Activated CD4-positive, alpha-beta memory T cell treated with anti-CD3 and anti-CD28 coated beads for 36 hours (primary cell): ENCODE data around the gene FUT9. TPM values are rescaled to one million over a fixed set of nuclear protein-coding genes. Genes with fewer than 3 reads are reported as not detected.

Experiments
- CTCF ChIA-PET: fragments of 350-600 bp; sonication (Branson Sonifier 250); formaldehyde crosslinking; loops from one replicate; lab custom pipeline; 2021; ENCODE audit warnings: antibody characterized with exemption, inconsistent platforms; lab: Charles Lee
- POLR2A ChIA-PET: fragments of 350-600 bp; sonication (Branson Sonifier 250); formaldehyde crosslinking; loops from one replicate; lab custom pipeline; 2021; ENCODE audit warnings: antibody characterized with exemption; lab: Charles Lee
- DNase-seq: peaks from one replicate; pipeline ENCODE4 v3.0.0-alpha.2; 2020
- H3K27ac Mint-ChIP-seq: one replicate; pipeline ENCODE4 v1.8.0; 2021; ENCODE audit warnings: mixed read lengths
- H3K27me3 Mint-ChIP-seq: one replicate; pipeline ENCODE4 v1.8.0; 2021; ENCODE audit warnings: mixed read lengths
- H3K36me3 Mint-ChIP-seq: one replicate; pipeline ENCODE4 v1.8.0; 2021; ENCODE audit warnings: mixed read lengths
- H3K4me1 Mint-ChIP-seq: one replicate; pipeline ENCODE4 v1.8.0; 2021; ENCODE audit warnings: low read depth, mixed read lengths
- H3K4me3 Mint-ChIP-seq: one replicate; pipeline ENCODE4 v1.8.0; 2021; ENCODE audit warnings: mild to moderate bottlenecking, mixed read lengths
- H3K9me3 Mint-ChIP-seq: one replicate; pipeline ENCODE4 v1.8.0; 2021; ENCODE audit warnings: mixed read lengths
- intact Hi-C: fragments of 100-400 bp; cut with micrococcal nuclease; formaldehyde crosslinking; loops from one replicate; pipeline ENCODE4 v1.15.1; 2023
- total RNA-seq, 2 experiments: library from RNA; stranded (reverse); gene quantifications; one replicate each; pipeline ENCODE4 v1.2.3, GENCODE V29; 2021

FUT9 gene
- not detected for total RNA-seq

DNA sequence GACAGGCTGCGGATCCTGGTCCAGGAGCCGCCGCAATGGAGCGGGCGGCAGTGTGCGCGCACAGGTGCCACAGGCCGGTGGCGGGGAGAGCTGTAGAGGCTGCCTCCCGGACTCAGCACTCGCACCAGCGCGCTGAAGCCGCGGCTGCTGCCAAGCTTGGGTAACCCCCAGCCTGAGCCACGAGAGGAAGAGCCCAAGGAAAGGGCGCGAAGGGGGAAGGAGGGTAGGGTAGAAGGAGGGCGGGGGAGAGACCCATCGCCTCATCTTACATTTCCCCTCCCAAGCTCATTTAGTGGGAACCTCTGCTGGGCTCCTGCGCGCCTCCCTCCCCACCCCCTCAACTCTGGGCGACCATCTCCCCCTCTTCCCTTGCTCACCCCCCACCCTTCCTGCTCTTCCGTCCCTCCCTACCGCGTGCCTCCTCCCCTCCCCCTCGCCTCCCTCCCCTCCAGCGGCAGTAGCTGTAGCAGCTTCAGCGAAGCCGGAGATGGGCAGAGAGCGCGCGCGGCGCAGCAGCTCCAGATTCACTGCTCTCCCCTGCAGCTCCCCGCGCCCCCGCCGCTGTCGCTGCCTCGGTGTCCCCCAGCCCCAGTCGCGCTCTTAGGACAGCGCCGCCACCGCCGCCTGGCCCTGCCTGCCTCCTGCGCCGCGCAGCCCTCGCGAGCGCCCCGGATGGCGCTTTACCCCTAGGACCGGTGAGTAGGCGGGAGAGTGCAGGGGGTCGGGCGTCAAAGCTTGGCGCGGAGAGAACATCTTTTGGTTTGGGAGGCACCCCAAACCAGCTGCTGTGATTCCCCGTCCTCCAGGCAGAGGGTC lies at the start of gene FUT9:
FUT9 (plus strand) TSS at position 457 of the 816 bp plus-strand sequence. CDS start 187,182 bp downstream, outside the sequence.
- Mint-ChIP-seq H3K4me3 (no peak within 1 kb of the TSS), H3K4me1 (no peaks in the 10 kb centered on the region), H3K36me3 (no peaks in the 10 kb centered on the region), H3K27ac (no peak within 1 kb of the TSS), H3K9me3 (no peaks in the 10 kb centered on the region), H3K27me3 (peaks cover 15% of the 10 kb centered on the region)
- DNase-seq = no peak
- ChIA-PET CTCF (no interaction called here), POLR2A (no interaction called here)
- intact Hi-C loops = no loop called here

DNA sequence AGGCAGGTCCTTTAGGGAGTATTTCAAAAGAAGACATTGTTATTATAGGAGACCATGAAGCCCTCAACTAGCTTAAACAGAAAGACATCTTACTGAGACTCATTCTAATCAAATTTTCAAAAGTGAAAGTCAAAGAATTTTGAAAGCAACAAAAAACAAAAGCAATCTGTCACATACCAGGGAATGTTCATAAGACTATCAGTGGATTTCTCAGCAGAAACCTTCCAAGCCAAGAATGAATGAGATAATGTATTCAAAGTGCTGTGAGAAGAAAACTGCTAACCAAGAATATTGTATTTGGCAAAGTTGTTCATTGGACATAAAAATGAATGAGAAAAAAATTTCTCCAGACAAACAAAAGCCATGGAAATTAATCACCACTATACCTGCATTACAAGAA lies 48.2 kb upstream of the FUT9 start:
- no peaks in the 10 kb centered on the region for H3K4me1 Mint-ChIP-seq
- CTCF ChIA-PET = no interaction called here
- H3K4me3 Mint-ChIP-seq = no peak overlapping the region
- no peaks in the 10 kb centered on the region for H3K36me3 Mint-ChIP-seq
- intact Hi-C loops = no loop called here
- no peaks in the 10 kb centered on the region for H3K27me3 Mint-ChIP-seq
- peaks cover 3% of the 10 kb centered on the region for H3K9me3 Mint-ChIP-seq
- no peak for DNase-seq
- POLR2A ChIA-PET = no interaction called here
- no peak overlapping the region for H3K27ac Mint-ChIP-seq

DNA sequence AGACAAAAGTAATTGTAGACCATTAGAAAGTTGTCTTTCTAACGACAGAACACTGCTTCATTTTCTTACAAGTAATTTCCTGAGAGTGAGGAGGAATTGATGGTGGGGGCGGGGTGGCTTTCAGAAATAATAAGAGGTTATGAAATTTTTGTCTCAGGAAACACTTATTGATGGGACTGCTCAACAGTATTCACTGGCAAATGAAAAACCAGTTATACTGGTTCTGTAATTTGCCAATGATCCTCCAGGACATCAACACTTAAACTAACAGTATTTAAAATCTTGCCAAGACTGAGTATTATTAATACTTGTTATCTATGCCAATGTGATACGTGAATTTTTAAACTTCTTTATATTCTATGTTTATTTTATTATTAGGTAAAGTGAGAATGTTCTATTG lies 41.8 kb upstream of the FUT9 start:
- no peaks in the 10 kb centered on the region for H3K9me3 Mint-ChIP-seq
- intact Hi-C loops = no loop called here
- no peak overlapping the region for H3K4me3 Mint-ChIP-seq
- H3K27me3 Mint-ChIP-seq = no peaks in the 10 kb centered on the region
- ChIA-PET CTCF (no interaction called here), POLR2A (no interaction called here)
- H3K4me1 Mint-ChIP-seq = no peaks in the 10 kb centered on the region
- H3K36me3 Mint-ChIP-seq = no peaks in the 10 kb centered on the region
- H3K27ac Mint-ChIP-seq = no peak overlapping the region
- DNase-seq = no peak

DNA sequence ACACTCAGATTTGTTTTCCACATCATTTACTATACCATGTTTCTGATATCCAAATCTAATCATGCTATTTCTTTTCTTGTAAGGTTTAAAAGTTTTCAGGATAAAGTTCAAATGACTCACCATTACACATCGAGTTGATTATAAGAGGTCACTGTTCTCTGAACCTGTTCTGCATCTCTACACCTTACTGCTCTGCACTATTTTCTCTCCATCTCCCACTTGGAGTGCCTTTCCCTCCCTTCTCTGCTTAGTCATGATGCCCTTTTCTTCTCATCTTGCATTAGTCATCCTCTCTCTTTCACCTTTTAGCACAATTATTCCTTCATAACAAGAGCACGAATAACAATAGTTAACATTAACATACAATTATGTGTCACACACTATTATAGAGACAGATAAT lies 37.5 kb upstream of the FUT9 start:
- H3K36me3 Mint-ChIP-seq = no peaks in the 10 kb centered on the region

DNA sequence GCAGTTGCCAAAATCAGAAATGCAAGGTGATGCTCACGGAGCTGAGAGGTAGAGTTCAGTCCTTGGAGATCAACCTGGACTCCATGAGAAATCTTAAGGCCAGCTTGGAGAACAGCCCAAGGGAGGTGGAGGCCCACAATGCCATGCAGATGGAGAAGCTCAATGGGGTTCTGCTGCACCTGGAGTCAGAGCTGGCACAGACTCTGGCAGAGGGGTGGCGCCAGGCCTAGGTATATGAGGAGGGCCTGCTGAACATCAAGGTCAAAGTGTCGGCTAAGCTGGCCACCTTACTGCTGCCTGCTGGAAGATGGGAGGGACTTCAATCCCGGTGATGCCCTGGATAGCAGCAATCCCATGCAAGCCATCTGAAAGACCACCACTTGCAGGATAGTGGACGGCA lies 23.9 kb upstream of the FUT9 start:
- H3K36me3 Mint-ChIP-seq = no peaks in the 10 kb centered on the region
- DNase-seq = no peak
- ChIA-PET CTCF (no interaction called here), POLR2A (no interaction called here)
- peaks cover 19% of the 10 kb centered on the region for H3K9me3 Mint-ChIP-seq
- H3K4me3 Mint-ChIP-seq = no peak overlapping the region
- H3K27me3 Mint-ChIP-seq = no peaks in the 10 kb centered on the region
- intact Hi-C loops = no loop called here
- H3K4me1 Mint-ChIP-seq = no peaks in the 10 kb centered on the region
- no peak overlapping the region for H3K27ac Mint-ChIP-seq

More for the DNA sequence above, 37.5 kb upstream of the FUT9 start:
- H3K27ac Mint-ChIP-seq = no peak overlapping the region
- intact Hi-C loops = no loop called here
- CTCF ChIA-PET = no interaction called here
- no peaks in the 10 kb centered on the region for H3K9me3 Mint-ChIP-seq
- POLR2A ChIA-PET = no interaction called here
- no peaks in the 10 kb centered on the region for H3K4me1 Mint-ChIP-seq
- no peak overlapping the region for H3K4me3 Mint-ChIP-seq
- H3K27me3 Mint-ChIP-seq = no peaks in the 10 kb centered on the region
- no peak for DNase-seq

DNA sequence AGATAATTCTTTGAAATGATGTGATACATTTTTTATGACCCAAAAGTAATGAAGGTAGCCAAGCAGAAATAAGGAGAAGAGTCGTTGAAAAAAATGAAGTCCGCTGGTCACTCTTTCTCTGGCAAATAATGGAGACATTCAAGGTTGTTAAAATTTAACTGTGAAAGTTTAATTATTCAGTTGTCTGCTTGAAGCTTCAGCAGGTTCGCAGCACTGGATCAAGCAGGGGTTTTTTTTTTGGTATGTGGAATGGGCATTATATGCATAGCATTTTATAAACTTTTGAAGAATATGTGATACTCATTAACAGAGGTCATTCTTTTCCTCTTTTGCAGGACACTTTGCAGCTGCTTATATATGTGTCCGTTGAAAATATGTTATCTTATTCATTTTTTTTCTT lies 21.6 kb upstream of the FUT9 start:
- POLR2A ChIA-PET = interaction anchor here (0.6 kb wide), 1 partner anchor 259 kb away, joined by 5 read pairs; no protein-coding TSS in a partner anchor
- intact Hi-C loops = no loop called here
- Mint-ChIP-seq H3K4me1 (no peaks in the 10 kb centered on the region), H3K4me3 (no peak overlapping the region), H3K27ac (no peak overlapping the region), H3K9me3 (peaks cover 25% of the 10 kb centered on the region), H3K36me3 (no peaks in the 10 kb centered on the region), H3K27me3 (no peaks in the 10 kb centered on the region)
- no peak for DNase-seq
- CTCF ChIA-PET = no interaction called here

DNA sequence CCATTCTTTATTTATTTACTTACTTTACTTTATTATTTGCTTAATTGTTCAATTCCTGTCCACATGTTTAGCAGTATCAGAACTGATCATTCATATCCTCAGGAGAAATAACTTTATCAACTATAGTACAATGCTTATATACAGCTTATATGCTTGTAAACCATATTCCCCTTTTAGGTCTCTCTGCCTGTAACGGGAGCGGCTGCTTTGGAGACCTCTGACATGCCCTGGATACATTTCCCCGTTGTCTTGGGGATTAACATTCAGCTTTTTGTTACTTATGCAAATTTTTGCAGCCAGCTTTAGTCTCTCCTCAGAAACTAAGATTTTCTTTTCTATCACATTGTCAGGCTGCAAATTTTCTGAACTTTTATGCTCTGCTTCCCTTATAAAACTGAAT lies 17.6 kb upstream of the FUT9 start:
- CTCF ChIA-PET = no interaction called here
- Mint-ChIP-seq H3K4me1 (no peaks in the 10 kb centered on the region), H3K9me3 (peaks cover 8% of the 10 kb centered on the region), H3K27me3 (no peaks in the 10 kb centered on the region), H3K36me3 (no peaks in the 10 kb centered on the region), H3K4me3 (no peak overlapping the region), H3K27ac (no peak overlapping the region)
- intact Hi-C loops = no loop called here
- no peak for DNase-seq
- POLR2A ChIA-PET = no interaction called here

DNA sequence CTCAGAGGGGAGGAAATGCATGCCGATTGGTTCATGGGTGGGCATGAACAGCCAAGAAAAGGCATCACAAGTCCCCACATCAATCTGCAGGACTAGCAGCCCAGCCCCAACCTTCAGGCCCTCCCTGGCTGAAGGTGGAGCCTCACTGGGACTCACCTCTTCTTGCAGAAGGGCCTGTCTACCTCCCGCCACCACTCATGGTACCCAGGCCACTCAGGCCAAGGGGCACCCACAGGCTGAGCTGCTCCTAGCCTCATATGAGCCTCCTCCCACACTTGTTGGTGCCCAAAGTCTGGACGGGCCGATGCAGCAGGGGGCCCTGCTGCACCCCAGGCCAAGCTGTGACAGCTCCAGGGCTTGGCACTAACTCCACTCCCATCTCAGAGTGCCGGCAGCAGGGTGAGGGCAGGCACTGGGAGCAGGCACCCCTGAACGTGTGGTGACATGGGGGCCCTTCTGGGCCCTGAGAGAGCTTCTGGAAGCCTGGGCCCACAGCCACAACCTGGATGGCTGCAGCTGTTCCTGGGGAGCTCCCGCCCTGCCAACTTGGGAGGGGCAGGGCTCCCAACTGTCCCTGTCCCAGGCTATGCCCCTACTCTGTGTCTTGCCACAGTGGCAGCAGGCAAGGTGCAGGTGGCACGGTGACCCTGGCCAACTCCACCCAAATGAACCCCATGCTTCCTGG lies 13.7 kb upstream of the FUT9 start:
- Mint-ChIP-seq H3K4me1 (no peaks in the 10 kb centered on the region), H3K27me3 (no peaks in the 10 kb centered on the region), H3K4me3 (no peak overlapping the region), H3K36me3 (no peaks in the 10 kb centered on the region), H3K27ac (no peak overlapping the region), H3K9me3 (peaks cover 8% of the 10 kb centered on the region)
- no peak for DNase-seq
- POLR2A ChIA-PET = no interaction called here
- intact Hi-C loops = no loop called here
- CTCF ChIA-PET = no interaction called here

DNA sequence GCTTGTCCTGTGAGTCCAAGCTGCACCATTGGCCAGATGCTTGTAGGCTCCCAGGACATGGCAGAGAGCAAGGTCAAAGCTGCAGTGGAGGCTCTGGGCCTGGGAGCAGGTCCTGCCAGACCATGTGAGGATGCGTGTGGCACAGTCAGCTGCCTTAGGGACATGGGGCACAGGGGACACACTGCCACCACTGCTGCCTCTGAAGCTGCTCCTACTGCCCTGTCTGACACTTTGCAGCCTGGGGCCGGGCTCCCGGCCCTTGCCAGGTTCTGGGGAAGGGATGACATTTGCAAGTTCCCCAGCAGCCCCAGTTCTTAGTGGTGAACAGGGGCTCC lies 13.2 kb upstream of the FUT9 start:
- Mint-ChIP-seq H3K9me3 (peaks cover 8% of the 10 kb centered on the region), H3K27me3 (no peaks in the 10 kb centered on the region), H3K36me3 (no peaks in the 10 kb centered on the region), H3K27ac (no peak overlapping the region), H3K4me1 (no peaks in the 10 kb centered on the region), H3K4me3 (no peak overlapping the region)
- ChIA-PET CTCF (no interaction called here), POLR2A (no interaction called here)
- no peak for DNase-seq
- intact Hi-C loops = no loop called here

DNA sequence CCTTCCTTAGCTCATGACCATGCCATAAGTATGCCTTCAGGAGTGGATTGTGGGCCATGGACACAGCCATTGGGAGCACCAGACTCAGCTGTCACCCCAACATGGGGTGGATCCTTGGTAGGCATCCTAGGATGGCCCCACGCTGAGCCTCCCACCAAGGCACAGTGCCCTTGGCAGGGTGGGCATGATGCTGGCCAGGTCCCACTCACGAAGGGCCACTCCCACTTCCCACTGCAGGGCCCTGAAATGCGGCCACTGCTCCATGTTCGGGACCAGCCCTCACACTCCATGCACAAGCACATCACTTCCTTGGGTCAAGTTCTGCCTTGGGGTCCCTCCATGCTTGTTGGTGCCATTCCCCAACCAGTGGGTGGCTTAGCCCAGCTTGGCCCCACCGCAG lies 12.9 kb upstream of the FUT9 start:
- intact Hi-C loops = no loop called here
- Mint-ChIP-seq H3K27me3 (no peaks in the 10 kb centered on the region), H3K4me3 (no peak overlapping the region), H3K9me3 (peaks cover 8% of the 10 kb centered on the region), H3K36me3 (no peaks in the 10 kb centered on the region), H3K4me1 (no peaks in the 10 kb centered on the region), H3K27ac (no peak overlapping the region)
- POLR2A ChIA-PET = no interaction called here
- CTCF ChIA-PET = no interaction called here
- DNase-seq = no peak

DNA sequence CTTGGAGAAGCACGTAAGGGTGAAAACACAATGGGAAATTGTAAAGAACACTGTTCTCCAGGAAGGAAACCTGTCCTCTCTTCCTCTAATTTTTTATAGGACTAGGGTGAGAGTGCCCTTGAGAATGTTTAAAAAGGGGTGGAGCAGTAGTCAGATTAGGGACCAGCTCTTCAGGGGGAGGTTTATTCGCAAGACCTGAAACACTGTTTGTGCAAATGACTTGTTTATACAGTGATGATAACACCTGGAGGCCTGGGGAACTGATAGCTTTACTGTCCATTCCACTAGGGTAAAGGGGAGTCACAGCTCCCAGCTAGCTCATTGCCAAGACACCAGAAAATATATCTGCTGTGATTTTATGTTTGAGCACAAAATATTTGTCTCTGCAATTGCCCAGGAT lies 8.1 kb upstream of the FUT9 start:
- no peak overlapping the region for H3K4me3 Mint-ChIP-seq
- no peaks in the 10 kb centered on the region for H3K9me3 Mint-ChIP-seq
- H3K27ac Mint-ChIP-seq = no peak overlapping the region
- CTCF ChIA-PET = no interaction called here
- H3K36me3 Mint-ChIP-seq = no peaks in the 10 kb centered on the region
- no peak for DNase-seq
- H3K4me1 Mint-ChIP-seq = no peaks in the 10 kb centered on the region
- intact Hi-C loops = no loop called here
- H3K27me3 Mint-ChIP-seq = no peaks in the 10 kb centered on the region
- POLR2A ChIA-PET = no interaction called here

DNA sequence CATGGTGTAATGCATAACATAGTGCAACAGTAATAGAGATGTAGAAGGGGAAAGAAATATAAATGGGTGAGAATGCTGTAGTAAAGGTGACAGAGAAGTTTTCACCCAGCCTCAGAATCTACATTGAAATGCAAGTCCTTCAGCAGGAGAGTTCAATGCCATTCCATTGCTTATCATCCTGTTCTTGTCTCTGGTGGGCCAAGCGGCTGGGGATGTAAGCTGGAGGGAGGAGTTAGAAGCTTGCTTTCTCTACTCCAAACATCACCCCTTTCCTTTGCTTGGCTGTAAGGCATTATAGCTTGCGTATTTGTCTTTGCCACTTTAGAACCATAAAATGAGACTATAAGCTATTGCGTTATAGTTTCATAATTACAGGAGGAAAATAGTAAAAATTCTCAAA lies 2.2 kb upstream of the FUT9 start:
- no peaks in the 10 kb centered on the region for H3K4me1 Mint-ChIP-seq
- H3K27me3 Mint-ChIP-seq = peaks cover 15% of the 10 kb centered on the region
- no peaks in the 10 kb centered on the region for H3K36me3 Mint-ChIP-seq
- H3K9me3 Mint-ChIP-seq = no peaks in the 10 kb centered on the region
- POLR2A ChIA-PET = no interaction called here
- H3K4me3 Mint-ChIP-seq = no peak overlapping the region
- H3K27ac Mint-ChIP-seq = no peak overlapping the region
- no peak for DNase-seq
- intact Hi-C loops = no loop called here
- CTCF ChIA-PET = no interaction called here
